Dermis blood vessel endothelial cell (primary cell): ENCODE measurements around the gene HPRT1. TPM values are rescaled to one million over a fixed set of nuclear protein-coding genes. Genes with fewer than 3 reads are reported as not detected.
"Not testable (repeated sequence)": the region's sequence is repeated elsewhere in the genome, so short reads cannot be mapped to it uniquely, and the experiment has no call there.

Experiments used
- DNase-seq: peaks from one replicate; pipeline ENCODE4 v3.0.0; 2010
- total RNA-seq: library from RNA; depleted of rRNA; stranded (reverse); fragments of >200 nt; gene quantifications from 2 replicates; pipeline ENCODE4 v1.2.3, GENCODE V29; 2014

HPRT1 gene, protein sequence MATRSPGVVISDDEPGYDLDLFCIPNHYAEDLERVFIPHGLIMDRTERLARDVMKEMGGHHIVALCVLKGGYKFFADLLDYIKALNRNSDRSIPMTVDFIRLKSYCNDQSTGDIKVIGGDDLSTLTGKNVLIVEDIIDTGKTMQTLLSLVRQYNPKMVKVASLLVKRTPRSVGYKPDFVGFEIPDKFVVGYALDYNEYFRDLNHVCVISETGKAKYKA
- total RNA-seq: 24.7 and 29.0 TPM in 2 replicates

DNA sequence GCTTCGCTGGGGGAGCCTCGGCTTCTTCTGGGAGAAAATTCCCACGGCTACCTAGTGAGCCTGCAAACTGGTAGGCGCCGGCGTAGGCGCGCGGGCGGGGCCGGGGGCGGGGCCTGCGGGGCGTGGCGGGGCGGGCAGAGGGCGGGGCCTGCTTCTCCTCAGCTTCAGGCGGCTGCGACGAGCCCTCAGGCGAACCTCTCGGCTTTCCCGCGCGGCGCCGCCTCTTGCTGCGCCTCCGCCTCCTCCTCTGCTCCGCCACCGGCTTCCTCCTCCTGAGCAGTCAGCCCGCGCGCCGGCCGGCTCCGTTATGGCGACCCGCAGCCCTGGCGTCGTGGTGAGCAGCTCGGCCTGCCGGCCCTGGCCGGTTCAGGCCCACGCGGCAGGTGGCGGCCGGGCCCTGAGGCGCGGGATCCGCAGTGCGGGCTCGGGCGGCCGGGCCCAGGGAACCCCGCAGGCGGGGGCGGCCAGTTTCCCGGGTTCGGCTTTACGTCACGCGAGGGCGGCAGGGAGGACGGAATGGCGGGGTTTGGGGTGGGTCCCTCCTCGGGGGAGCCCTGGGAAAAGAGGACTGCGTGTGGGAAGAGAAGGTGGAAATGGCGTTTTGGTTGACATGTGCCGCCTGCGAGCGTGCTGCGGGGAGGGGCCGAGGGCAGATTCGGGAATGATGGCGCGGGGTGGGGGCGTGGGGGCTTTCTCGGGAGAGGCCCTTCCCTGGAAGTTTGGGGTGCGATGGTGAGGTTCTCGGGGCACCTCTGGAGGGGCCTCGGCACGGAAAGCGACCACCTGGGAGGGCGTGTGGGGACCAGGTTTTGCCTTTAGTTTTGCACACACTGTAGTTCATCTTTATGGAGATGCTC lies at the start of gene HPRT1:
Gene HPRT1, plus strand, starts transcription at position 161 of the 857 bp plus-strand sequence. Its CDS starts 147 bp downstream, at position 308.
- DNase-seq: peak; percentile 79

DNA sequence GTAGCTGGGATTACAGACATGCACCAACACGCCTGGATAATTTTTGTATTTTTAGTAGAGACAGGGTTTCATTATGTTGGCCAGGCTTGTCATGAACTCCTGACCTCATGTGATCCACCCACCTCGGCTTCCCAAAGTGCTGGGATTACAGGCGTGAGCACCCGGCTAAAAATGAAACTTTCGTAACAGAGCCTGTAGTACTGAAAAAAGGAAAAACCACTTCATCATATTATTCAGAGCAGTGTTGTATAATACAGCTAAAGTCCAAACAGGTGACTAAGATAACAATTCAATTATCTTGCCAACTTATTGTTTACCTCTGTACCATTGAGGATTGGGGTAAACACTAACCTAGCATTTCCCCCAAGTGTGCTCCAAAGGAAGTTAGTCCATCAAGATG lies 43.9 kb upstream of the HPRT1 start:
- no peak for DNase-seq

GRCh38 chrX:134418317-134419113 lies 41.5 kb upstream of the HPRT1 start:
- peak; percentile 30 for DNase-seq

- no peak for DNase-seq
These were observed 40.2 kb upstream of the HPRT1 start for GRCh38 chrX:134419784-134420183.

DNA sequence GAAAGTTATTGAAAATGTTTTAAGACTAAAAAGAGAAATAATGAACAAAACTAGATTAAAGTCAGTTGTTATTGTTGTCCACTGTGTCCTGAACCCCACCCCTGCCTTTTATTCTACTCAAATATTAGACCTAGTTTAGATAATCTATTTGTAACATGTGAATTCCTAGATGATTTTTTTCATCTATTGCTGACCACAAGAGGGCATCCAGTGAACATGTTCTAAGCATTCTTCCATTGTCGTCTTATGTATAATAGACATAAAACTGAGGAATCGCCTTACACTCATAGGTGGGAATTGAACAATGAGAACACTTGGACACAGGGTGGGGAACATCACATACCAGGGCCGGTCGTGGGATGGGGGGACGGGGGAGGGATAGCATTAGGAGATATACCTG lies 36.4 kb upstream of the HPRT1 start:
- DNase-seq: peak; percentile 56

GRCh38 chrX:134426281-134426680 lies 33.7 kb upstream of the HPRT1 start:
- no peak for DNase-seq

DNA sequence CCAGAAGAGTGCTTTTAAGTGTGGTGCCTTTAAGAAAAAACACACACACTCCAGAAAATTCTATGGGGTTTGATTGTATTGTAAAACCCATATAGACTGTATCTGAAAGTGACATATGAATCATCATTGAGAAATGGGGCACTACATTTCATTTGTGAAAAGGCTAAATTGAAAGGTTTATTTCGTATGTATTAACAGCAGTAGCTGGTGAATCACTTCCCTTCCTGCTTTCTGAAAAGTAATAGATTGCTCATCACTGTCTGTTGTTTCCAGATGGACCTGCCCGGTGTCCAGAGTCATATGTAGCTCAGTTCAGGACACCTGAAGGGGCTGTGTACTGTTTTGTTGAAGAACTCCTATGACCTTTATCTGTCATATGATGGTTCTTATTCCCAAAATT lies 28.1 kb upstream of the HPRT1 start:
- peak; percentile 52 for DNase-seq

GRCh38 chrX:134435894-134436293 lies 24.1 kb upstream of the HPRT1 start:
- DNase-seq: no peak

DNA sequence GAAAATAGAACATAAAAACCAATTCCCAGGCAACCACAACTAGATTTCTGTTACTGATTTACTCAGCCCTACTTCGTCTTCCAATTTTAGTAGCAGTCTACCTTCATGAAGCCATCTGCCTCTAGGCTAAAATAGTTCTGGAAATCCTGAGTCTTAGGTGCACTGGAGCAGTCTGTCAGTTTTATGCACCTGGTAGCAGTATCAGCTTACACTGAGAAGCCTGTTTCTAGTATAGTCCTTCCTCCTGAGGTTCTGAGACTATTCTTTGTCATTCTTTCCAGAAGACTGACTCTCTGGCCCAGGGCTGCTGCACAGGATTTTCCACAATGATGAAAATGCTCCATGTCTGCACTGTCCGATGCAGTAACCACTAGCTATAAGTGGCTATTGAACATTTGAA lies 16.9 kb upstream of the HPRT1 start:
- DNase-seq: no peak

- no peak for DNase-seq
These were observed 16.5 kb upstream of the HPRT1 start for GRCh38 chrX:134443461-134443860.

- no peak for DNase-seq
These were observed 15.3 kb upstream of the HPRT1 start for GRCh38 chrX:134444681-134445080.

GRCh38 chrX:134452596-134452995 lies 7.4 kb upstream of the HPRT1 start:
- DNase-seq: no peak

DNA sequence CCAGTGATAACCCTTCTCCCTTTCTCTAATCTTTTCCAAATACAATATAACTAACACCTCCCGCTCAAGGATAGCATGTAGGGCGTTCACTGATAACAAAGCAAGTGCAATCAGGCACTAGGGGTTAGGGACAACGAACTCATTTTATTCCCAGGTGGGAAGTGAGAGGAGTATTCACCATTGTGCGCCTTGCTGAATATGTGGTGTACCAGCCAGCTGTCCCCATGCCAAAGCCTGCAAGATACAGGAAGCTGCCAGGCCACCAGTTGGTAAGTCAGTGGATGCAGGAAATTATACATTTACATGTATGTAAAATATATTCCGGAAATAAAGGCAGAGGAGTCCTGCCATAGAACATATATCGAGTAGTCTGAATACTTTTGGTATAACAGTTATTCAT lies 6.3 kb upstream of the HPRT1 start:
- DNase-seq: no peak

DNA sequence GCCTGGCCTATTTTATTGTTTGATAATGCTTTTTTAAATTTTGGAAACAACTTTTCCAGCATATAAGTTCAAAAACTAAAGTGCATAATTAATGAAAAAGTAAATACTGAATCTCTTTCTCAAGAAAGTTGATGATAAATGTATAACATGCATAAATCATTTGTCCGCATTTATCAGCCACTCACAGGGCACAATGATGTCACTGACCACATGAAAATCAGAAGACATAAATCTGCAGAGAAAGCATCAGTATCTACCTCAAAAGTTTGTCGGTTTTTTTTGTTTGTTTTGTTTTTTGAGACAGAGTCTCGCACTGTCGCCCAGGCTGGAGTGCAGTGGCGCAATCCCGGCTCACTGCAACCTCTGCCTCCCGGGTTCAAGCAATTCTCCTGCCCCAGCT lies 5.5 kb upstream of the HPRT1 start:
- no peak for DNase-seq

DNA sequence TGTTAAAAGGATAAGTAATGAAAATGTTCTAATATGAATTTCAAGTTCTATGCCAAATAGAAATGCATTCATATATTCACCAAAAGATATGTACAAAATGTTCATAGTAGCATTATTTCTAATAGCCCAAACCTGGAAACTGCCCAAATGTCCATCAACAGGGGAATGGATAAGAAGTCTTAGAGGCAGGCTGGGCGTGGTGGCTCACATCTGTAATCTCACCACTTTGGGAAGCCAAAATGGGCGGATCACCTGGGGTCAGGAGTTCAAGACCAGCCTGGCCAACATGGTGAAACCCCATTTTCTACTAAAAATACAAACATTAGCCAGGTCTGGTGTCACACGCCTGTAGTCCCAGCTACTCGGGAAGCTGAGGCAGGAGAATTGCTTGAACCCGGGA lies 2.3 kb upstream of the HPRT1 start:
- DNase-seq: no peak

DNA sequence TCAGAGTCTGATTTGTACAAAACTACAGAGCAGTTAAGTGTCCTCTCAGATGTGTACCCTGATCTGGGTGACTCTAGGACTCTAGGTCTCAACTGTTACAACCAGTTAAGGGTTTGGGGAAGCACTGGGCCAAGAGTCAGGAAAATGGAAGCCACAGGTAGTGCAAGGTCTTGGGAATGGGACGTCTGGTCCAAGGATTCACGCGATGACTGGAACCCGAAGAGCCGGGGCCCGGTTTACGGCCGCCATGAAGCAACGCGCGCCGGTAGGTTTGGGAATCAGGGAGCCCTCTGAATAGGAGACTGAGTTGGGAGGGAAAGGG lies 321 bp upstream of the HPRT1 start:
- peak; percentile 44 for DNase-seq

DNA sequence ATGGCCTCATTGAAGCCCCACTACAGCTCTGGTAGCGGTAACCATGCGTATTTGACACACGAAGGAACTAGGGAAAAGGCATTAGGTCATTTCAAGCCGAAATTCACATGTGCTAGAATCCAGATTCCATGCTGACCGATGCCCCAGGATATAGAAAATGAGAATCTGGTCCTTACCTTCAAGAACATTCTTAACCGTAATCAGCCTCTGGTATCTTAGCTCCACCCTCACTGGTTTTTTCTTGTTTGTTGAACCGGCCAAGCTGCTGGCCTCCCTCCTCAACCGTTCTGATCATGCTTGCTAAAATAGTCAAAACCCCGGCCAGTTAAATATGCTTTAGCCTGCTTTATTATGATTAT lies 876 bp downstream of the HPRT1 start:
- peak; percentile 15 for DNase-seq

- peak; percentile 1 for DNase-seq
These were observed 1.5 kb downstream of the HPRT1 start for GRCh38 chrX:134461437-134461836.

- no peak for DNase-seq
These were observed 3.0 kb downstream of the HPRT1 start for GRCh38 chrX:134462927-134463326.

DNA sequence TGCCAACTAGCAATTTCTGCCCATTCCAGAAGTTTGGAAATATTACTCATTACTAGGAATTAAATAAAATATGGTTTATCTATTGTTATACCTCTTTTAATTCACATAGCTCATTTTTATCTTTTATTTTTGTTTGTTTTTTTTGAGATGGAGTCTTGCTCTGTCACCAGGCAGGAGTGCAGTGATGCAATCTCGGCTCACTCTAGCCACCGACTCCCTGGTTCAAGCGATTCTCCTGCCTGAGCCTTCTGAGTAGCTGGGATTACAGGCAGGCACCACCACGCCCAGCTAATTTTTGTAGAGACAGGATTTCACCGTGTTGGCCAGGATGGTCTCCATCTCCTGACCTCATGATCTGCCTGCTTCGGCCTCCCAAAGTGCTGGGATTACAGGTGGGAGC lies 4.5 kb downstream of the HPRT1 start:
- DNase-seq: not testable (repeated sequence)

- DNase-seq: peak; percentile 57
These were observed 9.5 kb downstream of the HPRT1 start for GRCh38 chrX:134469486-134469885.

- DNase-seq: no peak
These were observed 10.0 kb downstream of the HPRT1 start for GRCh38 chrX:134470013-134470412.

DNA sequence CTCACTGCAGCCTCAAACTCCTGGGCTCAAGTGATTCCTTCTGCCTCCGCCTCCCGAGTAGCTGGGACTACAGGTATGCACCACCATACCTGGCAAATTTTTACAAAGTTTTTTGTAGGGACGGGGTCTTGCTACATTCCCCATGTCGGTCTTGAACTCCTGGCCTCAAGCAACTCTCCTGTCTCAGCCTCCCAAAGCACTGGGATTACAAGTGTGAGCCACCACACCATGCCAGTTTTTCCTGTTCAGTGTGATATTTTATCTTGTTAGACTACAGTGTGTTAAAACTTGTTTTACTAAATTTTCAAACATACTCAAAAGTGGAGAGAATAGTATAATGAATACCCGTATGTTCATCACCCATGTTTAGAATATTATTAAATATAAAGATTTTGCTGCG lies 12.1 kb downstream of the HPRT1 start:
- no peak for DNase-seq

GRCh38 chrX:134476284-134476683 lies 16.3 kb downstream of the HPRT1 start:
- DNase-seq: no peak
